ENCODE data around the gene AHNAK2.

GRCh38 chr14:104891664-104892530, 86.3 kb downstream of the AHNAK2 start:
- TF ChIP-seq CTCF (IDR thresholded peaks at IDR 0.05), result no peak
- TF ChIP-seq POLR2A (IDR thresholded peaks at IDR 0.05), result no peak

All from Peyer's patch (tissue), 4 donors.